Left lobe of liver (tissue), 2 donors: Measurements from ENCODE around the gene WDR87. TPM values are rescaled to one million over a fixed set of nuclear protein-coding genes. Genes with fewer than 3 reads are reported as not detected.

ENCODE experiments used
- ATAC-seq: fragments of 200-7000 bp; cut with Tn5 transposase; one replicate; pipeline ENCODE4 v1.9.1; 2020; ENCODE audit warnings: mild to moderate bottlenecking, moderate library complexity
- DNase-seq: peaks from one replicate; pipeline ENCODE4 v3.0.0-alpha.2; 2020; ENCODE audit warnings: low spot score
- total RNA-seq: library from RNA; stranded (reverse); gene quantifications from one replicate; pipeline ENCODE4 v1.2.1, GENCODE V29; 2021
- donor health status: DM: no; HTN: no; CAD: no; lungs with moderate emphysema.
- donor health status: DM: no; HTN: yes; CAD: no.

The WDR87 gene
- not detected for total RNA-seq

DNA sequence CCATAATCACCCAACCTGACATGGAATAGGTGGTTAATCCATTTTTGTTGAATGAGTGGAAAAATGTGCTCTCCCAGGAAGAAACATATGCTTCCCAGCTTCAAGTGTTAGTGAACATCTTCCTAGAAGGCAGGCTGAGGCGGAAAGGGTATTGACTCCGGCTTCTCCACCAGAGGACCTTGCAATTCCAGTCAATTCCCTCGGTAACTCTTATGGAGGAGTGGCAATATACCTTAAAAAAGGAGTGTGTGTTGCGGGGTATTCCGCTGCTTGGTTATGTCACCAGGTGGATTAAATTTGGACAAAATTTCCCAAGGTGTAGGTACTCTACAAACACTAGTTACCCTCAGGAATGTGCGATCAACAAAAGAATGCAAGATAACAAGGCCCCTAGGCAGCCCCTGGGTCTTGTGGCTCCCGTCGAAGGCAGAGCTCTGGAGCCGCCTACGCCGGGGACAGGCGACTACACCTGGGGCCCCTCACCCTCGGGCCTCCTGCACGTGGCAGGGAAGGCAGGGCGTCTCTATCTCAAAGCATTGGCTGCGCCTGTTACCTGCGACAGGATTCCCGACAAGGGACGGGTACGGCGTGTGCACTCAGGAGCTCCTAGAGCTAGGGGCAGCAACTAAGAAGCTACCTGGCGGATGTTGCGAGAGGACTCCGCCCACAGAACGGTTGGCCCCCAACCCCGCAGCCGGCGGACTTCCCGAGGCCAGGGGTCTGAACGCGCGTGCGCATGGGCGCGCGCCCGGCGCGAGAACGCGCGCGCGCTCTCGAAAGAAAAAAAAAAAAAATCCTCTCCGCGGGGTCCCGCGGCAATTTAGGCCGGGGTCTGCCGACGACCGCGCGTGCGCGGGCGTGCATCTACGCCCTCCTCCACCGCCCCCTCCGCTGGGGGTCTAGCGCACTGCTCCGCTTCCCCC is at the start of gene WDR87:
Gene WDR87 (minus strand): TSS at position 649 of the 923 bp plus-strand sequence. CDS start 8,355 bp downstream, outside the sequence.
- DNase-seq (peak; percentile 54), ATAC-seq (peak; percentile 40)

DNA sequence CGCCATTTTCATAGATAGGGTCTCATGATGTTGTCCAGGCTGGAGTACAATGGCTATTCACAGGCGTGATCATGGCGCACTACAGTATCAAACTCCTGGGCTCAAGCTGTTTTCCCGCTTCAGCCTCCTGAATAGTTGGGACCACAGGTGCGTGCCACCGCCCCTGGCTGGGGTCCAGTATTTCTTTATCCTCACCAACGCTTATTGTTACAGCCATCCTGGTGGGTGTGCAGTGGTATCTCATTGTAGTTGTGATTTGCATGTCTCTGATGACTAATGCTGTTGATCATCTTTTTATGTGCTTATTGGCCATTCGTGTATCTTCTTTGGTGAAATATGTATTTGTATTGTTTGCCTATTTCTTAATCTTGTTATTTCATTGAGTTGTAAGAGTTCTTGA is 49.6 kb upstream of the WDR87 start:
- no peak for ATAC-seq
- no peak for DNase-seq

DNA sequence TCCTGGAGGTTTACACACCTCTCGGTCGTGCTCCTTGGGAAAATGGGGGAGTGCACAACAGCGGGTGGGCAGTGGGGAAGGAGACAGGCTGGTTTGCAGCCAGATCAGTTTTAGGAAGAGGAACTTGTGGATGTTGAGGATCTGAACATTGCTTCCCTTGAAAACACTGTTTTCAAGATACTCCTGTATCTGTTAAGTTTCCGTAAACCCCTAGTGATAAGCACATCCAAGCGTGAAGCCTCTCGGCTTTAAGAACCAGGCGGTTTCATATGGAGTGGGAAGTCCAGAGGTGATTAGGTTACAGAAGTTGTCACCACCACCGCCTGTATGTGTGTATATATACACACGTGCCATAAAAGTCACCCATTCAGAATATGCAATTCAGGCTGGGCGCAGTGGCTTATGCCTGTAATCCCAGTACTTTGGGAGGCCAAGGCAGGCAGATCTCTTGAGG is 48.1 kb upstream of the WDR87 start:
- DNase-seq: no peak
- ATAC-seq: no peak

DNA sequence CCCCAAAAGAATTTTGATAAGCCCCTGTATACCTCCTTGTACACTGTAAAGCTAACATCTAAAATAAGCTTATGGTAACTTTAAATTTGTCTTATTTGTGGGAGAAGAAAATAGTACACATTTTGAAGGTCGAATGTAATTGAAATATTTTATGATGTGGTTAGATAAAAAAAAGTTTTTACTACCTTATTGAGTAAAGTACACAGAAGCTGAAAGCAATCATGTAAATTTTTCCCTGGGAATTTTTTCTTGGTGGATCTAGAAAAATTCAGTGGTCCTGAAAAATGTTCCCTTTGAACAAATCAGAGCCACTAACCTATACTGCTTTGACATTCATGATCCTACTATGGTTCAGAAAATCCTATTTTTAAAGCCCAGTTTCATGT is 47.5 kb upstream of the WDR87 start:
- no peak for ATAC-seq
- DNase-seq: no peak

DNA sequence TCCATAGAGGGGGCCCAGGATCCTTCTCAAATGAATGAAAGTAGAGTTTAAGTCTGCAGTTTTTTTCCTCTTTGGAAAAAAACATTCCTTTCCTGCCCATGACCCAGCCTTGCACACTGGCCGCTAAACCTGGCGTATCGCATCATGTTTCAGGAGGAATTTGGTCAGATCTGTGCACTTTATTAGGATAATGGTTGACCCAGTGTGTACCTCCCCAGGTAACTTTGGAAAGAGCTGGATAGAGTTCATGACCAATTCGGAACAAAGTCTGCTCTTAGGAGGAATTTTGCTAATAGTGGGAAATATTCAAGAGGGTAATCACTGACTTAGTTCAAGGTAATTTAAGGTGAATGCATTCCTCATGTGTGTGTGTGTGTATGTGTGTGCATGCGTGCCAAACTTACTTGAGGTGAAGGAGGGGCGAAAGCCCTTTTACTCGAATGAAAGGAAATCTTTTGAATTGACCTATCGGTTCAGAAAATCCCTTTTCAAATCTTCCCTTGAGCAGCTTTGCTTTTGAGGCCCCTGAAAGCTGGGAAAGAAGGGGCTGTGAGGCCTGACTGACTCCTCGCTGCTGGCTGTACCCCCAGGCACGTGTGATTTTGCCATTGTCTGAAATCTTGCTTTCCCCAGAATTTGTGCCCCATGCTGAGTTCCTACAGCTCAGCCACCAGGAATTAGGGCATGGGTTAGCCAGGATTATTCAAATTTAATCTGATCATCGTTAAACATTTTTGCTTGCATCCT is 47.0 kb upstream of the WDR87 start:
- no peak for DNase-seq
- ATAC-seq: peak; percentile 95

DNA sequence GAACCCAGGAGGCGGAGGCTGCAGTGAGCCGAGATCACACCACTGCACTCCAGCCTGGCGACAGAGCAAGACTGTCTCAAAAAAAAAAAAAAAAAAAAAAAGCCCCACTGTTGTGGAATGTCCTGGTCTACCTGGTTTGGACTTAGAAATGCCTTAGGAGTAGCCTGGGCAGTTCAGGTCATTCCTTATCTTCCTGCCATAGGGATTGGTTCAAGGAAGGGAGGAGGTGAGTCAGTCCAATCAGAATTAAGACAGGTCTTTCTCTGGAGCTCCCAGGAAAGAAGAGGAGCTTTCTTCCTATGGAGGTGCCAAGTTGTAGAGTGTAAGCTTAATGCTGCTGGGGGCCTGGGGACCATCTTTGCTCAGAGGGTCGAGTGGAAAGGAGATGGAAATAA is 45.4 kb upstream of the WDR87 start:
- no peak for ATAC-seq
- no peak for DNase-seq

DNA sequence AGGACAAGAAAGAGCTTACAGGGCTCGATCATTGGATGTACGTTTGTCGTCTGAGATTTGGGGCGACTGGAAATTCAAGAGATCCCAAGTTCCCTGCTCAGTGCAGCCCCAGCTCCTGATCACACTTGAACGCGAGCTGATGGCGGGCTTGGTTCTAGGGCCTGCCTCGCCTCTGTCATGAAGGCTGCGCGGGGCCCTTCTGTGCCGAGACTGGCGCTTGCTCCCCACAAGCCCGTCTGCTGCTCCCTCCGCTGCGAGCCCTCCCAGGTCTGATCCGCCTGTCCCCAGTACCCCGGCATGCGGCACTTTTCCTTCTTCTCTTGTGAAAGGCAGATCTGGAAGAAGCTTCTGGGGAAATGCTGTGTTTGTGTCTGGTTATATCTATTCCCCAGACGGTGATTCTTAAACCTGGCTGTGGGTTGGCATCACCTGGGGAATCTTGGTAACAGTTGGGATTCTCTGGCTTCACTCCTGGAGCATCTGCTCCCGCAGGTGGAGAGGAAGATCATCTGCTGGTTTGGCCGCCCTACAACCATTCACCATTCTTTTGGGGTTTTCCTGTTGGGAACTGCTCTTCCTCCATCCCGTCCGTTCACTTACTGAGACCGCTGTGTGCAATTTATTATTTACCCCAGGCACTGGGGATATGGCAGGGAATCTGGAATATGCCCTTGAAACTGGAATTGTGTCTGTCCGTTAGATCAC is 44.2 kb upstream of the WDR87 start:
- ATAC-seq: no peak
- DNase-seq: no peak

DNA sequence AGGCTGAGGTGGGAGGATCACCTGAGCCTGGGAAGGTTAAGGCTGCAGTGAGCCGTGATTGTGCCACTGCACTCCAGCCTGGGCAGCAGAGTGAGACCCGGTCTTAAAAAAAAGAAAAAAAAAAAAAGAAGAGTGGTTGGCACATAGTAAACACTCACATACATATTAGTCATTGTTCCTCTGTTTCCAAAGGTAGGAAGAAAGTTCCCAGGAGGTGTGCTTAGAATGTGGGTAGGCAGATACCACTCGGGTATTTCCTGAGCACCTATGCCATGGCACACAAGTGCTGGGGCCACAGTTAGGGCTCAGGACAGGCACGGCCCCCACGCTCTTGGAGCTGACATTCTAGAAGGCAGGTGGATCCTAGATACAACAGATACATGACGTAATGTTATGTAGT is 42.0 kb upstream of the WDR87 start:
- ATAC-seq: no peak
- DNase-seq: no peak

DNA sequence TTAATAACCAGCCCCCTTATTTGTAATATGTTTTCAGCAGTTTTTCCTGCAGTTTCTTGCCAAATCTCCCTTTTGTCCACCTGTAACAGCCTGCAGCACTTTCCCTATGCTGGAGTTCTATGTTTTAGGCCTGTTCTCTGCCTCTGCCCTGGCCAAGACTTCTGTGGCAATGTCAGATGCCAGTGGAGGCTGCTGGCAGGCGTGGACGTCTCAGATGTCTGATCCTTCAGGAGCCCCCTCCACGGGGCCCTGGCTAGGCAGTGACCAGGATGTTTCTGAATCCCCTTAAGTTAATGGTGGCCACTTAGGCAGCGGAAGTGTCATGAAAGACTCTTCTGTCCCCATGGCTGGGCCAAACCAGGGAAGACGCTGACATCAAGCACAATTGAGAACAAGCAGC is 41.4 kb upstream of the WDR87 start:
- DNase-seq: no peak
- no peak for ATAC-seq

DNA sequence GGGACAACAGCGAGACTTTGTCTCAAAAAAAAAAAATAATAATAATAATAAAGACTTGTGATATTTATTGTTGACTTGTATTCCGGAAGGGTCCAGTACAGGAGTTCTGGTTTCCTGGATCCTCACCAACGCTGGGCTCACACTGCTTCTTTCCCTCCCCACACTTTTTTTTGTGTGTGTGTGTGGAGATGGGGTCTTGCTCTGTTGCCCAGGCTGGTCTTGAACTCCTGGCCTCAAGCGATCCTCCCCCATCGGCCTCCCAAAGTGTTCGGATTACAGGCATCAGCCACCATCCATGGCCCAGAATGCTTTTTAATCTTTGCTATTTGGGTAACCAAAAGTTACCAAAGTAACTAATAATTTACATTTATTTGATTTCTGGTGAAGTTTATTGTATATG is 39.7 kb upstream of the WDR87 start:
- no peak for ATAC-seq
- no peak for DNase-seq

DNA sequence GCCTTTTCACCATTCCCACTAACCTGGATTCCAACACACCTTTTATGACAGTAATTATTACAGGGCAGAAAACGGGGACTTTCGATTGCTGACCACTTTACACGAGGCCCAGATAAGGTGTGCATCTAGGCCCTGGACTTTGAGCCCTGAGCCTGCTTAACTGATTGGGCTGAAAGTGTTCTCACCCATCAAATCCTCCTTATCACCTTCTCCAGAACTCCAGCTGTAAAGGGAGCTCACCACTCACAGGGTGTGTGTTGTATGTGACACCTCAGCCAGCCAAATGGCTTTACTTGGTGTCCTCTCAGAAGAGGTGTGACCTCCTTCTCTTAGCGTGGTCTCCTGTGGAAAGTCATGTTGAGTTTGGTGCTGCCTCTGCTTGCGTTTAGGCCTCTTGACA is 37.1 kb upstream of the WDR87 start:
- peak; percentile 27 for ATAC-seq
- no peak for DNase-seq

DNA sequence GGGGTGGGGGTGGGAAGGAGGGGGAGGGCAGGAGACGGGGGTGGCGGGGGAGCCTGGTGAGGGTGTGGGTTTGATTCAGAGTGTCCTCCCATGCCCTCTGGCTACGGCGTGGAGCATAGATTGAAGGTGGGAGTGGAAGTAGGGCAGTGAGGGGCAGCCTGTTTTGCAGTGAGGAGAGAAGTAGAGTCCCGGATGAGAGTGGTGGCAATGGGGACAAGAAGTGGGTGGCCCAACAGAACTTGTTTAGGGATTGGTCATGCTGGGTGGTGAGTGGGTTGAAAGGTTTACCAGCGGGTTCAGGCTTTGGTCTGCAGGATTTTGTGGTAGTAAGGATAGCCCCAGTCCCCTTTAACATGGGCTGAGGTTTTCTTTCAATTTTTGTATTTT is 36.1 kb upstream of the WDR87 start:
- DNase-seq (no peak), ATAC-seq (no peak)

DNA sequence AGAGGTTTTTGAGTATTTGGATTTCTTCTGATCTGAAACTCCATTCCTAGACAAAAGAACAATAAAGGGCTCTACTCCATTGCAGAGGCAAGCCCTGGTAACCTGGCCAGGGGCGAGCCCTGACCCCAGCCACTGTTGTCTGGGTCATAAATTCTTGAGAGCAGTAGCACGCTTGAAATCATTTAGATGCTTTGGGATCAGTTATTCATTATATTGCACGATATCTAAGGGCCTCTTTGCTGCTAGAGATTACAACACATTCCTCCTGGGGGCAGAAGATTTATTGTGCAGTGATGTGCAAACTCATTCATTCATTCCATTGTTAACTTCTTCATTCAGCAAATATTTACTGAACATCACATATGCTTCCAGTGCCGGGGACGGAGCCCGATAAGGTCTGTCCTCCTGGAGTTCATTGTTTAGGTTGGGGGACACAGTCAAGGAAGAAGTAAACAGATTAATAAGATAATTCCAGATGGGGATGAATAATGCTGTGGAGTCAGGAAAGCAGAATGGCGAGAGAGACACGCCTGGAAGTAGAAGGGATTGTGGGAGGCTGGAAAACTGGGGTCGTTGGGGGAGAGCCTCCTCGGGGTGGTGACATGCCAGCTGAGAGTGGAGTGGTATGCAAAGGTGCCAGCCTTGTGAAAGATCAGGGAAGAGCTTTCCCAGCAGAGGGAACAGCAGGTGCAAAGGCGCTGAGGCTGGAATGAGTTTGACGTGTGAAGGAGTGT is 35.6 kb upstream of the WDR87 start:
- ATAC-seq (no peak), DNase-seq (no peak)

DNA sequence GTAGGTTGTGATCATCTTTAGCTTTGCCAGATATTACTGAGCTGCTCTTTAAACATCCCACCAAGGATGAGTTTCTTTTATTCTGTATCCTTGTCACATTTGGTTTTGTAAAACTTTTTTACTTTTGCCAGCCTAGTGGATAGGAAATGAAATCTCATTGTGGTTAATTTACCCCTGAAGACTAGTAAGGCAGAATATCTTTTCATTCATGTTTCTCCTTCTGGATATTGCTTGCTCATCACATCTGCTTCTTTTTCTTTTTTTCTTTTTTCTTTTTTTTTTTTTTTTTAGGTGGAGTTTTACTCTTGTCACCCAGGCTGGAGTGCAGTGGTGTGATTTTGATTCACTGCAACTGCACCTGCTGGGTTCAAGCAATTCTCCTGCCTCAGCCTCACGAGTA is 32.0 kb upstream of the WDR87 start:
- ATAC-seq (no peak), DNase-seq (no peak)

DNA sequence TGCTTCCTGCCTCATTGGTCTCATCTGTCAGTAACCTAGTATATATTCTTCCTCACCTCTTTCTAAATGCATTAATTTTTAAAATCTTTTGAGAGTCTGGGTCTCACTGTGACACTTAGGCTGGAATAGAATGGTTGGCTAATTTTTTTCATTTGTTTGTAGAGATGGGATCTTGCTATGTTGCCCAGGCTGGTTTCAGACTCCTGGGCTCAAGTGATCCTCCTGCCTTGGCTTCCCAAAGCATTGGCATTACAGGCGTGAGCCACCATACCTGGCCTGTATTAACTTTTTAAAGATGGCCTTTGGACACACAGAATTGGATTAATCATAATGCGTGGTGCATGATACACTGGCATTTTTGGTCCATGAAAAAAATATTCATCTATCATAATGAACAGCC is 30.5 kb upstream of the WDR87 start:
- ATAC-seq: no peak

DNA sequence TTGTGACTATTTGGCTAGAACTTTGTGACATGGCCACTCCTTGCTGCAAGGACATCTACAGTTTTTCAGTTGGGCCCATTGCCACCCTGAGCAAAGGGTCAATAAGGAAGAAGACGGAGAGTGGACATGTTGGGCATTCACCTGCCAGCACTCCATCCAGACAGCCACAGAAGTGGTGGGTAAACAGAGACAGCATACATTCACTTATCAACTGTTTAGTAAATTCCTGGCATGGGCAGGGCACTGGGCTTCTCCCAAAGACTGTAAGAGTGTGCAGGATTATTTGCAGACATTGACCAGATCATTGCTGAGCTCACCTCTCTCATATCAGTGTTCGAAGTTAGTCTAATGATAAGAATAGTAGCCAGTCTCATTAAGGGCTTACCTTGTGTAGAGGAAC is 29.8 kb upstream of the WDR87 start:
- peak; percentile 47 for ATAC-seq
- peak; percentile 58 for DNase-seq

More for the DNA sequence above, 30.5 kb upstream of the WDR87 start:
- no peak for DNase-seq

DNA sequence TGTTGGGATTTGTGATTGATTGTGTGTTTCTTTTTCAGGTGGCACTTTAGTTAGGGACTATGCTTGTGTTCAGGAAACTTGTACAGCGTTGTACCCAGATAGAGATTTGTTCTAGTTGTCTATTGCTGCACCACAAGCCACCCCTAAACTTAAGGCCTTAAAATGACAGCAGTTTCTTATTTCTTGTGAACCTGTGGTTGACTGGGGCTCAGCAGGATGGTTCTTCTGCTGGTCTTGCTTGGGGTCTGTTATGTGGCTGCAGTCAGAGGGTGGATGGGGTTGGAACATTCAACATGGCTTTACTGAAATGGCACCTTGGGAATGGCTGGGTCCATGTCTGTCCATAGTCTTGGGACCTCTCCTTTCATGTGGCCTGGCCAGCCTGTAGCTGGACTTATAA is 28.9 kb upstream of the WDR87 start:
- ATAC-seq: no peak
- no peak for DNase-seq

DNA sequence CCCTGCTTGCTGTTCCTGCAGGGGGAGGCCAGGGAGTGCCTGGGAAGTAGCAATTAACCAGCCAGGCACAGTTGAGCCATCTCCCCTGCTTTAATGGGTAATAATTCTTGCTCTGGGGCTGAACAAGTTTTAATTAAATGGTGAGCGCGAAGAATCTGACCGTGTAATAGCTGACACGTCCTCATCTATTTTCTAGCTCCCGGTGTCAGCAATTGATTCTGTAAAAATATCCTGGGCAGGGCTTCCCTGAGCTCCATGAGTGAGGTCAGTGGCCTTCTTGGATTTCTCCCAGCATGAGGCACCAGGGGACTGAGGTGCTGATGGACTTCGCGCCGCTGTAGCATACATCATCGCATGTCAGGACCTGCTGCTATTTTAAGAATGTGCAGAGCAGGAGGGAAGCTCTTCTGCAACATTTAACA is 27.6 kb upstream of the WDR87 start:
- DNase-seq: peak; percentile 89
- ATAC-seq: peak; percentile 76

DNA sequence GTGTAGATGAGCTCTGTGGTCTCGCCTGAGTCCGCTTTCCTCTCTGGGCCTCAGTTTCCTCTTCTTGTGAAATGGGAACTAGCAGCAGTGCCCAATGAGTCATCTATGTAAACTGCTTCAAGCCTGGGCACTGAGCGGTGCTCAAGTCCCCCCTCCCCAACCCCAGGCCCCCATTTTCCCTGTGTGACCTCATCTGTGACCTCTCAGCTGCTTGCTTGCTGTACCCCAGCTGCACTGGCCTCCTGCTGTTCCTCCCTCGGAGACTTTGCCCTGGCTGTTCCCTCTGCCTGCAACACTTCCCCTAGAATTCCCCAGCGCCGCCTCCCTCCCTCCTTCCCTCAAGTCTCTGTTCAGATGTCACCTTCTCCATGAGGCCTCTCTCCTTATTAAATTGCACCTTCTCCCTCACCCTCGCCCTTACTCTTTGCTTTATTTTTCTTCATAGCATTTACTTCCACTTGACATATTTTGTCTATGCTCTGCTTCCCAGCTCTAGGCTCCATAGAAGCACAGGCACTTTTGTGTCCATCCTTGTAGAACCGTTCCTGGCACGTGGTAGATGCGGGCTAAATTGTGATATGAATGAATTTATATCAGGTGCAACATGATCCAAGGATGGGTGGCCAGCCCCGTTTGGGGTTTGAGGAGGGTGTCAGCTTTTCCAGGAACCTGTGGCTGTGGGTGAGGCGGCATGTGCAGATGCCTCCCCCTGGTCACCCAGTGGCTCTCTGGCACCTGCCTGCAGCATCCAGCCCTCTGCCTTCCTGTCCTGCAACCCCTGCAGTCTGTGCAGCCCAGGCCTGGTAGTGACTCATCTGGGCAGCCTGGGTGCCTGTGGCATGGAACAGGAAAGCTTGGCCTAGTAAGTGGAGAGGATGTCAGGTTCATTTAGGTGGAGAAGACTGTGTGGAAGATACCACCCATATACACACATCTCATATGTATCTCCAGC is 26.9 kb upstream of the WDR87 start:
- ATAC-seq: peak; percentile 24
- DNase-seq: peak; percentile 52
